ENCODE results near the gene ITGB1BP2.
"Not testable (repeated sequence)": the region's sequence is repeated elsewhere in the genome, so short reads cannot be mapped to it uniquely, and the experiment has no call there.

ITGB1BP2 gene

DNA sequence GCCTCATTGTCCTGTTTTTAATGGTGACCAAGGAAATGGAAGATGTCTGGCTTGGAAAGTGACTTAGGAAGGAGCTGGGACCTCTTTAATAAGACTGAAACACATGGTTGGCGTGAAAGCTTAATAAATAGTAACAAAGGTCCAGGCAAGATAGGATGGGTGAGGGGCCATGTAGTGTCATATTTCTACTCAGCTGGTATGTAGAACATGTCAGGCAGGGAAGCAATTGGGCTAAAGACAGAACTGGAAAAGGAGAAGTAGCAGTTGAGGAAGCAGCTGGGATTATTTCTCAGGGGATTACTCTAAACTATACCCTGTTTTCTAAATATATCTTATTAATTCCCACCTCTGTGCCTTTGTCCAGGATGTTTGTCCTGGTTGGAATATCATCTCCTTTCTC, 18.6 kb downstream of the ITGB1BP2 start:
- TF ChIP-seq, protein P1, sequence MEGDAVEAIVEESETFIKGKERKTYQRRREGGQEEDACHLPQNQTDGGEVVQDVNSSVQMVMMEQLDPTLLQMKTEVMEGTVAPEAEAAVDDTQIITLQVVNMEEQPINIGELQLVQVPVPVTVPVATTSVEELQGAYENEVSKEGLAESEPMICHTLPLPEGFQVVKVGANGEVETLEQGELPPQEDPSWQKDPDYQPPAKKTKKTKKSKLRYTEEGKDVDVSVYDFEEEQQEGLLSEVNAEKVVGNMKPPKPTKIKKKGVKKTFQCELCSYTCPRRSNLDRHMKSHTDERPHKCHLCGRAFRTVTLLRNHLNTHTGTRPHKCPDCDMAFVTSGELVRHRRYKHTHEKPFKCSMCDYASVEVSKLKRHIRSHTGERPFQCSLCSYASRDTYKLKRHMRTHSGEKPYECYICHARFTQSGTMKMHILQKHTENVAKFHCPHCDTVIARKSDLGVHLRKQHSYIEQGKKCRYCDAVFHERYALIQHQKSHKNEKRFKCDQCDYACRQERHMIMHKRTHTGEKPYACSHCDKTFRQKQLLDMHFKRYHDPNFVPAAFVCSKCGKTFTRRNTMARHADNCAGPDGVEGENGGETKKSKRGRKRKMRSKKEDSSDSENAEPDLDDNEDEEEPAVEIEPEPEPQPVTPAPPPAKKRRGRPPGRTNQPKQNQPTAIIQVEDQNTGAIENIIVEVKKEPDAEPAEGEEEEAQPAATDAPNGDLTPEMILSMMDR (conservative IDR thresholded peaks at IDR 0.05; ENCODE audit: low read depth, low read length) = no peak
- no peak overlapping the region for H3K4me3 ChIP-seq (ENCODE audit: low read length)
- no peak for DNase-seq (ENCODE audit: low read depth)

DNA sequence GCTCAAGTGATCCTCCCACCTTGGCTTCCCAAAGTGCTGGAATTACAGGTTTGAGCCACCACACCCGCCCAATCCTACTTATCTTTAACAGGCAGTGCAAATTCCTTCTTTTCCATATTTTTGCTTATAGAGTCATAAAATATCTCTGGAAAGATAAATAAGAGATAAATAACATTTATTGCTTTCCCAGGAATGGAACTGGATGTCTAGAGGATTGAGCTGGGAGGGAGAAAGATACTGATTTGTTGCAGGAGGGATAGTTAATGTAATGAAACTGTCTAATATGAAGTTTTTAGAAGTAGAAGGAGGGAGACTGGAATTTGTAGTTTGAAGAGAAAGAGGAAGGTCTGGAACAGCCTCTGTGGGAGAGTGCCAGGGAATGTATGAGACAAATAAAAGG, 20.2 kb downstream of the ITGB1BP2 start:
- TF ChIP-seq, protein P1 (conservative IDR thresholded peaks at IDR 0.05; ENCODE audit: low read depth, low read length) = no peak
- H3K4me3 ChIP-seq (ENCODE audit: low read length) = no peak overlapping the region
- no peak for DNase-seq (ENCODE audit: low read depth)

- not testable (repeated sequence) for DNase-seq (ENCODE audit: low read depth)
These were observed 22.9 kb downstream of the ITGB1BP2 start for GRCh38 chrX:71324452-71324851.

DNA sequence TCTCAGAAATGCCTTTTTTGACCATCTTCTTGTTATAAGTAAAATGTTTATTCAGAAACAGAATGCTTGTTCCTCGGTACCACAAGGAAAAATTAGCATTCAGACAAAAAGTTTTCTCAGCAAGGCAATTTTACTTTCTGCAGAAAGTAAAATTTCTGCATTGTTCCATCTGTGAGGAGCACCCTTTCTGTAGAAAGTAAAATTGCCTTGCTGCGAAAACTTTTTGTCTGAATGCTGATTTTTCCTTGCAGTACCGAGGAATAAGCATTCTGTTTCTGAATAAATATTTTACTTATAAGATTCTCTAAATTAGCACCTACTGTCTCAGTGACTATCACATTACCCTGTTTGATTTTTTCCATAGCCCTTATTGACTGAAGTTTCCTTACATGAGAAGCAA, 24.8 kb downstream of the ITGB1BP2 start:
- no peak overlapping the region for H3K4me3 ChIP-seq (ENCODE audit: low read length)
- TF ChIP-seq, protein P1 (conservative IDR thresholded peaks at IDR 0.05; ENCODE audit: low read depth, low read length) = no peak

More at GRCh38 chrX:71324452-71324851, 22.9 kb downstream of the ITGB1BP2 start:
- H3K4me3 ChIP-seq (ENCODE audit: low read length) = not testable (repeated sequence)

GRCh38 chrX:71349151-71349665, 47.7 kb downstream of the ITGB1BP2 start:
- not testable (repeated sequence) for H3K4me3 ChIP-seq (ENCODE audit: low read length); DNase-seq (ENCODE audit: low read depth)

More for the DNA sequence above, 24.8 kb downstream of the ITGB1BP2 start:
- DNase-seq (ENCODE audit: low read depth) = no peak

DNA sequence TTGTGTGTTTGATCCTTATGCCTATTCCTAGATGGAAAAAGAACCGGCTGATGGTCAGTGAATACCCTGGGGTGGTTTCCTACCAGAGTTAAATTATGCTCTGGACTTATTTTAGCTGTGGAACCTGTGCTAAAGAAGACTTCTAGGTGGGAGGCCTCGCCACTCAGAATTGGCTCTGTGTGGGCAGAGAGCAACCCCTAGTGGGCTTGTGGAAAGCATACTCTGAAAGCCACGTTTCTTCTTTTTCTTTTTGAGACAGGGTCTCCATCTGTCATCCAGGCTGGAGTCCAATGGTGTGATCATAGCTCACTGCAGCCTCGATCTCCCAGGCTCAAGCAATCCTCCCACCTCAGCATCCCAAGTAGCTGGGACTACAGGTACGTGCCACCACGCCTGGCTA, 48.3 kb downstream of the ITGB1BP2 start:
- H3K4me3 ChIP-seq (ENCODE audit: low read length); DNase-seq (ENCODE audit: low read depth): not testable (repeated sequence)

GRCh38 chrX:71352439-71352838, 50.9 kb downstream of the ITGB1BP2 start:
- not testable (repeated sequence) for DNase-seq (ENCODE audit: low read depth); H3K4me3 ChIP-seq (ENCODE audit: low read length)
